BE2C (cell line): ENCODE data around the gene MATN1.

Experiments used
- DNase-seq: peaks from one replicate; pipeline ENCODE4 v3.0.0-alpha.2; 2020
- H3K27me3 ChIP-seq: fragments of 250-450 bp; sonication (Bioruptor Pico); 2 replicates; pipeline ENCODE4 v1.5.1; 2020; ENCODE audit warnings: mild to moderate bottlenecking
- H3K36me3 ChIP-seq: fragments of 250-450 bp; sonication (Bioruptor Pico); 2 replicates; pipeline ENCODE4 v1.5.1; 2020; ENCODE audit warnings: mild to moderate bottlenecking
- H3K4me1 ChIP-seq: fragments of 250-450 bp; sonication (Bioruptor Pico); 2 replicates; pipeline ENCODE4 v1.5.1; 2020
- H3K4me3 ChIP-seq: 2 replicates; pipeline ENCODE4 v1.5.1; 2011; ENCODE audit warnings: low read depth, low read length
- H3K9me3 ChIP-seq: fragments of 250-450 bp; sonication (Bioruptor Pico); 2 replicates; pipeline ENCODE4 v1.5.1; 2020
- TF ChIP-seq, protein P1 (sequence below): IDR thresholded peaks from 2 replicates; pipeline ENCODE4 v1.5.1; 2012; ENCODE audit warnings: mild to moderate bottlenecking, low read depth, low read length

The MATN1 gene

DNA sequence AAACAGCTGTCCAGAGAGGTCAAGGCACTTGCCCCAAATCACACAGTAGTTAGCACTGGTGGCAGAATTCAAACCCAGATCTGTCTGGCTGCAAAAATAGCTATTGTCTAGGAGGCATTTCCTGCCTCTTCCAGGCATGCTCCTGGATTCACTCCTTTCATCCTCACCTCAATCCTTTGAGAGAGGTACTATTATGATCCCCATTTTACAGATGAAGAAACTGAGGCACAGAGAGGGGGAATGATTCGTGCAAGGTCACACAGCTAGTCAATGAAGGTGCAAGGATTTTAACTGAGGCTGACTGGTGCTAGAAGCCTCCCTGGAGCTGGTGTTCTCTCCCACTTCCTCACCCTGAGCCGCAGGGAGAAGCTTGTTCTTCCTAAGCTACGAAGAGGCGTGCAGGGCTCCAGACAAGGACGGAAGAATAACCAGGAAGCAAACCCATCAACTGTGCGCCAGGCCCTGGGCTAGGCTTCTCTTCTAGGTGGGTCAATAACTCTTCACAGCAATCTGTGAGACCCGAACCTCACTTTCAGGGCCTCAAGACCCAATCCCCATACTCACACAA lies 34.8 kb upstream of the MATN1 start:
- Histone ChIP-seq H3K27me3 (no peaks in the 10 kb centered on the region), H3K36me3 (no peaks in the 10 kb centered on the region), H3K9me3 (no peaks in the 10 kb centered on the region), H3K4me3 (no peak overlapping the region), H3K4me1 (no peaks in the 10 kb centered on the region)
- no peak for DNase-seq
- TF ChIP-seq, protein P1, sequence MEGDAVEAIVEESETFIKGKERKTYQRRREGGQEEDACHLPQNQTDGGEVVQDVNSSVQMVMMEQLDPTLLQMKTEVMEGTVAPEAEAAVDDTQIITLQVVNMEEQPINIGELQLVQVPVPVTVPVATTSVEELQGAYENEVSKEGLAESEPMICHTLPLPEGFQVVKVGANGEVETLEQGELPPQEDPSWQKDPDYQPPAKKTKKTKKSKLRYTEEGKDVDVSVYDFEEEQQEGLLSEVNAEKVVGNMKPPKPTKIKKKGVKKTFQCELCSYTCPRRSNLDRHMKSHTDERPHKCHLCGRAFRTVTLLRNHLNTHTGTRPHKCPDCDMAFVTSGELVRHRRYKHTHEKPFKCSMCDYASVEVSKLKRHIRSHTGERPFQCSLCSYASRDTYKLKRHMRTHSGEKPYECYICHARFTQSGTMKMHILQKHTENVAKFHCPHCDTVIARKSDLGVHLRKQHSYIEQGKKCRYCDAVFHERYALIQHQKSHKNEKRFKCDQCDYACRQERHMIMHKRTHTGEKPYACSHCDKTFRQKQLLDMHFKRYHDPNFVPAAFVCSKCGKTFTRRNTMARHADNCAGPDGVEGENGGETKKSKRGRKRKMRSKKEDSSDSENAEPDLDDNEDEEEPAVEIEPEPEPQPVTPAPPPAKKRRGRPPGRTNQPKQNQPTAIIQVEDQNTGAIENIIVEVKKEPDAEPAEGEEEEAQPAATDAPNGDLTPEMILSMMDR = no peak

DNA sequence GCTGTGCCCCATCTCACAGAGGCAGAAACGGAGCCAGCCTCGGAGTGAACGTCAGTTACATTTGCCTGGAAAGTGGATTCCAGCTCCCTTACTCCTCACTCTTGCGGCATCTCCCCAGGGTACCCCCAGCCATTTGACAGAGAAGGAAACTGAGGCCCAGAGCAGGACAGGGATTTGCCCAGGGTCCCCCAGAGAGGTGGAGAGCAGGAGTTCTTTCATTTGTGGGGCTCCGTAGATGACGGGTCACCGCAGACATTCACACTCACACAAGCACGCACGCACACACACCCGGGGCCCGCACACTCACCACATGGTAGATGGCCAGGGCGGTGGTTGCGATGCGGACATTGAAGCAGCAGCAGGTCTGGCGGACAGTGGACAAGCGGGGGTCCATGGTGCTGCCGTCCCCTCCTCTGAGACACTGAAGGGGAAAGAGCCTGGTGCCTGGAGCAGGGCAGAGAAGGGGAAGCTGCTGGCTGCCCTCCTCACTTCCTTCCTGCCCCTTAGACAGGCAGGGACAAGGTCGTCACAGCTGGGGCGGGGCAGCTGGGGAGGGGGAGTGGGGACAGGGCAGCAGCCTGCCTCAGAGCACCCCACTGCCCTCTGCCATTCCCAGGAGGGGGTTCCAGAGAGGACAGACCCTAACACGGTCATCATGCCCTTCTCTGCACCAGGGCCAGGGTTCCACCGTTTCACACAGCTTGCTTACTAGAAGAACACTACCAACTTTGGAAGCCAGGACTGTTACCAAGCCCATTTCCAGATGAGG lies 34.2 kb upstream of the MATN1 start, which contains the start of gene LAPTM5:
Gene LAPTM5 (minus strand): TSS at position 423 of the 769 bp plus-strand sequence. CDS start 29 bp downstream, at position 394.
- no peaks in the 10 kb centered on the region for H3K4me1 ChIP-seq
- no peaks in the 10 kb centered on the region for H3K9me3 ChIP-seq
- DNase-seq = no peak
- H3K27me3 ChIP-seq = no peaks in the 10 kb centered on the region
- H3K36me3 ChIP-seq = no peaks in the 10 kb centered on the region
- TF ChIP-seq, protein P1 = no peak
- H3K4me3 ChIP-seq = no peak within 1 kb of the TSS

DNA sequence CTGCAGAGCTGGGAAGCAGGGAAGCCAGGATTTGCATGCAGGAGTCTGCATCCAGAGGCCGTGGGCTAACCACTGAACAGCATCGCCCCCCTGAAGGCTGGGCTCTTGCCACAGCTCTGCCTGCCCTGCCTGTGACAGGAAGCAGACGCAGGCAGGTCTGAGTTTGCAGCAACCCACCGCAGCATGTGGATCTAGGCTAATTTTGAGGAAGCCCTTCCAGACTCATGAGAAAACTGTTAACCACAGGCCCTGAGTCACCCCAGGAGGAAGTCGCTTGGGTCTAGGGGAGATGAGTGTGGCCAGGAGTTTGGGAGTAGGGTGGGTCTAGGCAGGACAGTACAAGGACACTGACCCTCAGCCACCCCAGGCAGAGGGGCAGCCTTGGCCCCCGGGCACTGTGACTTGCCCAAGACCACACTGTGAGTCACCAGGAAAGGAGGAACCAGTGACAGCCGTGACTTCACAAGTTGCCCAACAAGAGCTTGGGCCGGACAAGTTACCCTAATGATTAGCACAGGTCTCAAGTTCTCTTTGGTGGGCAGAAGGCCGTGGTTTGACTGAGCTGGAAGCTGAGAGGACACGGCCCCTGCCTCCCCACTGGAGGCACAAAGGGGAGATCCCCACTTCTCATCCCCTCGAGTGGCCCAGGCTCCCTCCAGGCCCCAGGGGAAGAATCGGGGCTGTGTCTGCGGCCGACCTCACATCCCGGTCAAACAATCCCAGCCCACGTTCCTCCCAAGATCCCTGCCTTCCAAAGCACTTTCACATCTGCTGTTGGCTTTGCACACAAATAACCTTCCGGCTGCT lies 33.4 kb upstream of the MATN1 start:
- Histone ChIP-seq H3K4me1 (no peaks in the 10 kb centered on the region), H3K4me3 (no peak overlapping the region), H3K9me3 (no peaks in the 10 kb centered on the region), H3K36me3 (no peaks in the 10 kb centered on the region), H3K27me3 (no peaks in the 10 kb centered on the region)
- DNase-seq = no peak
- TF ChIP-seq, protein P1 = no peak

DNA sequence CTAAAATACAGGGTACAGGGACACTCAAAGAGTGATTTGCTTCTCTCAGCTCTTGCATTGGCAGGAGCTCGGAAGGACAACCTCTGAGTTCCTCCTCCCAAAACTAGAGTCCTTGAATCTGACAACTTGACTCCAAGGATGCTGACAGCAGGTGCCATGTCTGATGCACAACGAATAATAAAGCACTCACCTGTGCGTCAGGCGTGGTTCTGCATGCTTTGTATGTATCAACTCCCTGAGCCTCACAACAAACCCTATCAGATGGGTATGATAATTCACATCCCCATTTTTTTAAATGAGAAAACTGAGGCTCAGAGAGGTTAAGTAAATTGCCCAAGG lies 32.8 kb upstream of the MATN1 start:
- H3K9me3 ChIP-seq = no peaks in the 10 kb centered on the region
- TF ChIP-seq, protein P1 = no peak
- H3K36me3 ChIP-seq = no peaks in the 10 kb centered on the region
- H3K4me1 ChIP-seq = no peaks in the 10 kb centered on the region
- no peaks in the 10 kb centered on the region for H3K27me3 ChIP-seq
- H3K4me3 ChIP-seq = no peak overlapping the region
- no peak for DNase-seq

DNA sequence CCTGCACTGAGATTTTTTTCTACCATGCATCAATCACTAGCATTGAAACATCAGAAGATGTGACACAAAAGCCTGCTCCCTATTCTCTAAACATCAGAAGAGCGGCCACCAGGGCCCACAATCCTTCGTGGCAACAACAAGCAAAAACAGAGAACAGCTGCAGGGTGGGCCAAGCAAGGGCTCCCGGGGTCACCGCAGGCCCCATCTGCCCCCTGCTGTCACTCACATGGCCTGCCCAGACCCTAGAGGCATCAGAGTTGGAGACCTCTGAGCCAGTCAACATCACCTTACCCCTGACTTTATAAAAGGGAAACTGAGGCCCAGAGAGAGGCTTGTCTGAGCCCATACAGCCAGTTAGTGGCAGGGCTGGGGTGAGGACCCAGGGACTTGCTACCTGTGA lies 32.4 kb upstream of the MATN1 start:
- DNase-seq = no peak
- no peaks in the 10 kb centered on the region for H3K4me1 ChIP-seq
- no peaks in the 10 kb centered on the region for H3K9me3 ChIP-seq
- TF ChIP-seq, protein P1 = no peak
- H3K27me3 ChIP-seq = no peaks in the 10 kb centered on the region
- no peaks in the 10 kb centered on the region for H3K36me3 ChIP-seq
- H3K4me3 ChIP-seq = no peak overlapping the region
